Ovary (tissue), 9 donors: ENCODE data around the gene KIF26A. TPM values are rescaled to one million over a fixed set of nuclear protein-coding genes. Genes with fewer than 3 reads are reported as not detected.
A peak's percentile ranks its signal among the peaks of the same experiment; 100 is the strongest.

Experiments
- DNase-seq, 5 donors: peaks; one replicate each; pipeline ENCODE4 v3.0.0-alpha.2; 2019 to 2020
- H3K27ac ChIP-seq, 2 donors: fragments of 200-600 bp; one replicate each; pipeline versions ENCODE4 v1.5.1 to v1.8.0; 2019 to 2022
- H3K27me3 ChIP-seq: fragments of 200-600 bp; one replicate; pipeline ENCODE4 v1.8.0; 2022
- H3K36me3 ChIP-seq: fragments of 200-600 bp; sonication (generic); one replicate; pipeline ENCODE4 v1.5.1; 2019
- H3K4me1 ChIP-seq: one replicate; pipeline ENCODE4 v1.8.1; 2013; ENCODE audit warnings: mild to moderate bottlenecking, moderate library complexity; ENCODE audit not compliant: insufficient read depth
- H3K4me3 ChIP-seq: fragments of 200-600 bp; sonication (generic); one replicate; pipeline ENCODE4 v1.5.1; 2017
- H3K9me3 ChIP-seq, 2 donors: fragments of 200-600 bp in 1 of 2; sonication (generic) in 1 of 2; one replicate each; pipeline versions ENCODE4 v1.5.1 to v1.8.1; 2013 to 2019; ENCODE audit warnings: mild to moderate bottlenecking in 1 of 2, moderate library complexity in 1 of 2
- EP300 ChIP-seq: sonication (generic); formaldehyde crosslinking; IDR thresholded peaks from one replicate; pipeline ENCODE4 v1.6.1; 2017; ENCODE audit warnings: antibody characterized with exemption
- POLR2A ChIP-seq: fragments of 450-650 bp; IDR thresholded peaks from one replicate; pipeline ENCODE4 v1.6.1; 2017; ENCODE audit warnings: antibody characterized with exemption, mild to moderate bottlenecking, moderate library complexity
- WGBS, 3 donors: extraction: QIAGEN DNeasy Blood & Tissue Kit in 1 of 3; methylation state at CpG; one replicate each; pipeline versions ENCODE4 v1.1.5 to v1.1.7; 2013 to 2017; 5-methylcytosine and 5-hydroxymethylcytosine counted together
- intact Hi-C, 4 donors: fragments of 100-400 bp; cut with DNase I; formaldehyde crosslinking; loops; one replicate each; pipeline versions ENCODE4 v1.11.0 to v1.15.1; 2022 to 2023
- polyA plus RNA-seq, 2 donors: library from polyadenylated mRNA; stranded (reverse); fragments of 200-250 nt in 1 of 2; fragments of 350-450 nt in 1 of 2; fragmentation: Illumina TruSeq in 1 of 2; extraction: RNeasy Lipid Tissue Mini Kit (QIAGEN cat#74804) in 1 of 2; gene quantifications; one replicate each; pipeline ENCODE4 v1.2.3, GENCODE V29; 2013 to 2014
- total RNA-seq, 7 donors: library from RNA; depleted of rRNA in 2 of 7; stranded (reverse); fragments of >200 nt in 2 of 7; fragmentation: NEBNext Ultra II Directional in 3 of 7; extraction: Animal tissue kit (Norgen Biotek cat#: 25700) in 3 of 7; gene quantifications; one replicate each; pipeline versions ENCODE4 v1.1.0 to v1.2.4, GENCODE V29; 2016 to 2023
- TF ChIP-seq, protein P1 (sequence below), 3 donors: fragments of 450-650 bp in 2 of 3; fragments of 200-600 bp in 1 of 3; IDR thresholded peaks; one replicate each; pipeline versions ENCODE4 v1.5.1 to v1.8.0; 2016 to 2022; ENCODE audit warnings: antibody characterized with exemption in 3 of 3, mild to moderate bottlenecking in 1 of 3
- donor health status: DM: no; HTN: no; CAD: no; lungs with moderate emphysema.
- donor health status: DM: no; HTN: no; CAD: no.
- donor health status: Bipolar disorder and iron deficiency.
- donor health status: DM: yes; HTN: yes; CAD: no.
- donor health status: DM: no; HTN: no; CAD: no.
- donor health status: DM: yes; HTN: yes; CAD: no.

Gene KIF26A
- total and polyA plus RNA-seq, 9 donors, result 0.32 to 16.8 (median 5.8) TPM

GRCh38 chr14:104226421-104227383 is 88.3 kb downstream of the KIF26A start:
- H3K27ac ChIP-seq, result no peak overlapping the region
- H3K4me3 ChIP-seq, result no peak overlapping the region
- peak in 1 of 5 donors; percentile 4 for DNase-seq
- no peaks in the 10 kb centered on the region for H3K36me3 ChIP-seq
- peaks cover 12% of the 10 kb centered on the region for H3K4me1 ChIP-seq
- no peaks in the 10 kb centered on the region for H3K27me3 ChIP-seq
- TF ChIP-seq EP300 (no peak), POLR2A (no peak)
- TF ChIP-seq, protein P1, sequence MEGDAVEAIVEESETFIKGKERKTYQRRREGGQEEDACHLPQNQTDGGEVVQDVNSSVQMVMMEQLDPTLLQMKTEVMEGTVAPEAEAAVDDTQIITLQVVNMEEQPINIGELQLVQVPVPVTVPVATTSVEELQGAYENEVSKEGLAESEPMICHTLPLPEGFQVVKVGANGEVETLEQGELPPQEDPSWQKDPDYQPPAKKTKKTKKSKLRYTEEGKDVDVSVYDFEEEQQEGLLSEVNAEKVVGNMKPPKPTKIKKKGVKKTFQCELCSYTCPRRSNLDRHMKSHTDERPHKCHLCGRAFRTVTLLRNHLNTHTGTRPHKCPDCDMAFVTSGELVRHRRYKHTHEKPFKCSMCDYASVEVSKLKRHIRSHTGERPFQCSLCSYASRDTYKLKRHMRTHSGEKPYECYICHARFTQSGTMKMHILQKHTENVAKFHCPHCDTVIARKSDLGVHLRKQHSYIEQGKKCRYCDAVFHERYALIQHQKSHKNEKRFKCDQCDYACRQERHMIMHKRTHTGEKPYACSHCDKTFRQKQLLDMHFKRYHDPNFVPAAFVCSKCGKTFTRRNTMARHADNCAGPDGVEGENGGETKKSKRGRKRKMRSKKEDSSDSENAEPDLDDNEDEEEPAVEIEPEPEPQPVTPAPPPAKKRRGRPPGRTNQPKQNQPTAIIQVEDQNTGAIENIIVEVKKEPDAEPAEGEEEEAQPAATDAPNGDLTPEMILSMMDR (IDR thresholded peaks at IDR 0.05), result no peak
- intact Hi-C loops, result loop anchor here in 1 of 4 donors (10.0 kb wide), 1 partner anchor 68 kb away; no protein-coding TSS in a partner anchor
- H3K9me3 ChIP-seq, result no peaks in the 10 kb centered on the region
- 89 to 93% (median 93%) methylated on average over 17 of the region's 17 CpGs for WGBS, 3 donors

DNA sequence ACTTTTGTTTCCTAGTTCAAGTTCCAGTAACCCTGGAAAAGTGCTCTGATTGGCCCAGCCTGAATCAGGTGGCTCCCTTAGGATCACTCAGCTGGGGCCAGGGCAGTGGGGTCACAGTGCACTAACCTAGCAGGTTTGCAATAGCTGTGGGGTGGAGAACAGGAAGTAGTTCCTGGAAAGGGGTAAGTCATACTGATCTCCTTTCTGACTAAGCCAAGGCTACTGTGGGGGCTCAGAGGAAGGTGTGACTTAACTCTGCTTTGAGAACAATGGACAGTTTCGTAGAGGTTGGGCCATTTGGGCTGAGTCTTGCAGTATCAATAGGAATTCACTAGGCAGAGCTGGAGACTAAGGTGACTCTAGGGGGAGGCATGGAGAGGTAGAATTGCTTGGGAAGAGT is 89.4 kb downstream of the KIF26A start:
- TF ChIP-seq, protein P1 (IDR thresholded peaks at IDR 0.05), result no peak
- TF ChIP-seq EP300, result no peak
- 88 to 96% (median 93%) methylated on average over 1 of the region's 1 CpG for WGBS, 3 donors
- Histone ChIP-seq H3K4me3 (no peak overlapping the region), H3K4me1 (peaks cover 12% of the 10 kb centered on the region), H3K36me3 (no peaks in the 10 kb centered on the region), H3K9me3 (no peaks in the 10 kb centered on the region), H3K27ac (no peak overlapping the region), H3K27me3 (no peaks in the 10 kb centered on the region)
- intact Hi-C loops, result loop anchor here in 1 of 4 donors (10.0 kb wide), 1 partner anchor 67 kb away; no protein-coding TSS in a partner anchor
- peak in 1 of 5 donors; percentile 4 for DNase-seq

GRCh38 chr14:104228221-104228620 is 89.8 kb downstream of the KIF26A start:
- no peaks in the 10 kb centered on the region for H3K27me3 ChIP-seq
- H3K27ac ChIP-seq, result no peak overlapping the region
- 73 to 93% (median 85%) methylated on average over 7 of the region's 7 CpGs for WGBS, 3 donors
- TF ChIP-seq, protein P1 (IDR thresholded peaks at IDR 0.05), result no peak
- no peak for TF ChIP-seq POLR2A
- TF ChIP-seq EP300, result no peak
- DNase-seq, result no peak
- H3K4me3 ChIP-seq, result no peak overlapping the region
- H3K4me1 ChIP-seq, result peaks cover 9% of the 10 kb centered on the region
- no peaks in the 10 kb centered on the region for H3K36me3 ChIP-seq
- no peaks in the 10 kb centered on the region for H3K9me3 ChIP-seq
- intact Hi-C loops, result loop anchor here in 1 of 4 donors (10.0 kb wide), 1 partner anchor 67 kb away; no protein-coding TSS in a partner anchor

DNA sequence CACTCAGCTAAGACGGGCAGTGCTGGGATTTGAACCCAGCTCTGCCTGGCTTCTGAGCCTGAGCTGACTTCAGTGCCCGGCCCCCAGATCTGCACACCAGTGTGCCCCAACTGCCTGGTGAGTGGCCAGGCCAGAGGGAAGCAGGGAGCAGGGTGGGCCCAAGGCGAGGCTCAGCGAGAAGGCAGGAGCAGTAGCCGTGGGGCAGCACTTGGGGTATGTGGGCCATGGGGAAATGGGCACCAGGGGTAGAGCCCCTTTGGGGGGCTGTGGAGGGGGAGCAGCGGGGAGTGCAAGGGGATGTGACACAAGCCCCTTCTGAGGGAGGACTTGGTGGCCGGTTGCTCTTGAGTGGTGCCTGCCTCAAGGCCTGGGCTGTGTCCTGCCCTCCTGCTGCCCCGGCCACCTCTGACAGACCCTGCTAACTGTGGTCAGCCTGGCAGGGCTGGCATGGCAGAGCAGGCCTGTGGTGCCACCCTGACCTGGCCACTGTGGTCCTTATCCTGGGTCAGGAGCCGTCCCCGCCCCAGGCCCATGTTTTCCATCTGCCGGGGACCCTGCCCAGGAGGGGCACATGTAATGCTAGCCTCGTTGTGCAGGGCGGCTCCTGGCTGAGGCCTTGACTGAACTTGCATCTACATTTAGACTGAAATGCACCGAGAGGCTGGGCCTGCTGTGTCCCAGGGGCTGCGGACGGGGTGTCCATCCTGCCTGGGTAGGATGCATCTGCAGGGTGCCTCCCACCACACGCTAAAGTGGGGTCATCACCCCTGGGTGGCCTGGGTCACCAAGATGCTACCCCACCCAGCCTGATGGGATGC is 90.5 kb downstream of the KIF26A start:
- TF ChIP-seq, protein P1 (IDR thresholded peaks at IDR 0.05), result no peak
- TF ChIP-seq EP300, result no peak
- no peak for TF ChIP-seq POLR2A
- WGBS, 3 donors, result 81 to 90% (median 86%) methylated on average over 15 to 17 of the region's 17 CpGs
- peak in 1 of 5 donors; percentile 14 for DNase-seq
- no peak overlapping the region for H3K27ac ChIP-seq
- H3K4me3 ChIP-seq, result no peak overlapping the region
- peaks cover 8% of the 10 kb centered on the region for H3K4me1 ChIP-seq
- no peaks in the 10 kb centered on the region for H3K9me3 ChIP-seq
- intact Hi-C loops, result loop anchor here in 1 of 4 donors (10.0 kb wide), 1 partner anchor 66 kb away; no protein-coding TSS in a partner anchor
- no peaks in the 10 kb centered on the region for H3K36me3 ChIP-seq
- H3K27me3 ChIP-seq, result no peaks in the 10 kb centered on the region
